Smooth muscle cell (in vitro differentiated cells): ENCODE measurements around the gene PDE7B. TPM values are rescaled to one million over a fixed set of nuclear protein-coding genes. Genes with fewer than 3 reads are reported as not detected.

Source experiments
- DNase-seq: peaks from one replicate; lab custom pipeline; 2025; ENCODE audit not compliant: unreplicated experiment; lab: John Stamatoyannopoulos, UW
- H2AFZ ChIP-seq: fragments of 200-600 bp; sonication (generic); 2 replicates; pipeline ENCODE4 v1.6.0; 2016; ENCODE audit warnings: antibody characterized with exemption, low read depth, mild to moderate bottlenecking
- H3F3A ChIP-seq: fragments of 200-600 bp; sonication (generic); 2 replicates; pipeline ENCODE4 v1.6.0; 2017; ENCODE audit warnings: antibody characterized with exemption, low read depth
- H3K27ac ChIP-seq: fragments of 200-600 bp; sonication (generic); 2 replicates; pipeline ENCODE4 v1.5.1; 2016; ENCODE audit warnings: low read depth, mild to moderate bottlenecking
- H3K27me3 ChIP-seq: fragments of 200-600 bp; sonication (generic); 2 replicates; pipeline ENCODE4 v1.6.1; 2016; ENCODE audit warnings: low read depth, mild to moderate bottlenecking
- H3K36me3 ChIP-seq: fragments of 200-600 bp; sonication (generic); 2 replicates; pipeline ENCODE4 v1.5.1; 2016; ENCODE audit warnings: low read depth
- H3K4me1 ChIP-seq: fragments of 200-600 bp; sonication (generic); 2 replicates; pipeline ENCODE4 v1.5.1; 2016; ENCODE audit warnings: low read depth
- H3K4me2 ChIP-seq: fragments of 200-600 bp; sonication (generic); 2 replicates; pipeline ENCODE4 v1.6.0; 2016; ENCODE audit warnings: mild to moderate bottlenecking
- H3K4me3 ChIP-seq: fragments of 200-600 bp; sonication (generic); 2 replicates; pipeline ENCODE4 v1.5.1; 2016; ENCODE audit warnings: mild to moderate bottlenecking
- H3K79me2 ChIP-seq: fragments of 200-600 bp; sonication (generic); 2 replicates; pipeline ENCODE4 v1.6.0; 2016; ENCODE audit warnings: low read depth, mild to moderate bottlenecking
- H3K9ac ChIP-seq: fragments of 200-600 bp; sonication (generic); 2 replicates; pipeline ENCODE4 v1.6.0; 2016; ENCODE audit warnings: low read depth
- H3K9me3 ChIP-seq: fragments of 200-600 bp; sonication (generic); replicated peaks from 2 replicates; pipeline ENCODE4 v1.5.1; 2016; ENCODE audit warnings: low read depth
- H4K20me1 ChIP-seq: fragments of 200-600 bp; sonication (generic); 2 replicates; pipeline ENCODE4 v1.6.0; 2016; ENCODE audit warnings: low read depth
- WGBS: methylation state at CpG from one replicate; pipeline ENCODE4 v1.1.7; 2016; ENCODE audit warnings: low lambda C conversion rate; 5-methylcytosine and 5-hydroxymethylcytosine counted together
- polyA plus RNA-seq: library from polyadenylated mRNA; unstranded; fragments of >200 nt; fragmentation: Nextera tagmentation; extraction: Ambion mirVana; gene quantifications from 2 replicates; pipeline ENCODE4 v1.2.1, GENCODE V29; 2016
- total RNA-seq: library from RNA; depleted of rRNA; stranded (reverse); fragments of >200 nt; gene quantifications from 2 replicates; pipeline ENCODE4 v1.2.3, GENCODE V29; 2014
- TF ChIP-seq, protein P1 (sequence below): fragments of 200-600 bp; sonication (generic); IDR thresholded peaks from 2 replicates; pipeline ENCODE4 v1.5.1; 2017; ENCODE audit warnings: borderline replicate concordance, mild to moderate bottlenecking, antibody characterized with exemption; ENCODE audit not compliant: insufficient read depth, poor library complexity, severe bottlenecking

PDE7B gene
- total and polyA plus RNA-seq, 2 experiments from 2014 or later, result 23.5 to 36.9 TPM

DNA sequence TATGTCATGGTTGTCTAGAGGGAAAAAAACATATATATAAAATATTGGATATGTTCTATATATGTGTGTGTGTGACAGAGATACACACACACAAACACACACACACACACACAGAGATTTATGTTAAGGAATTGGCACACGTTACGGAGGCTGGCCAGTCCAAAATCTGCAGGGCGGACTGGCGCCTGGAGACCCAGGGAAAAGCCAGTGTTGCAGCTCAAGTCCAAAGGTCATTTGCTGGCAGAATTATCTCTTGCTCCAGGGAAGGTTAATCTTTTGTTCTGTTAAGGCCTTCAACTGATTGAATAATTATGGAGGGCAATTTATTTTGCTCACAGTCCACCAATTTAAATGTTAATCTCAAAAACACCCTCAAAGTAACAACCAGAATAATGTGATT is 37.5 kb upstream of the PDE7B start:
- no peaks in the 10 kb centered on the region for H3K27me3 ChIP-seq
- H3K27ac ChIP-seq, result no peak overlapping the region
- H2AFZ ChIP-seq, result no peak overlapping the region
- H3K4me3 ChIP-seq, result no peak overlapping the region
- no peaks in the 10 kb centered on the region for H3K79me2 ChIP-seq
- TF ChIP-seq, protein P1, sequence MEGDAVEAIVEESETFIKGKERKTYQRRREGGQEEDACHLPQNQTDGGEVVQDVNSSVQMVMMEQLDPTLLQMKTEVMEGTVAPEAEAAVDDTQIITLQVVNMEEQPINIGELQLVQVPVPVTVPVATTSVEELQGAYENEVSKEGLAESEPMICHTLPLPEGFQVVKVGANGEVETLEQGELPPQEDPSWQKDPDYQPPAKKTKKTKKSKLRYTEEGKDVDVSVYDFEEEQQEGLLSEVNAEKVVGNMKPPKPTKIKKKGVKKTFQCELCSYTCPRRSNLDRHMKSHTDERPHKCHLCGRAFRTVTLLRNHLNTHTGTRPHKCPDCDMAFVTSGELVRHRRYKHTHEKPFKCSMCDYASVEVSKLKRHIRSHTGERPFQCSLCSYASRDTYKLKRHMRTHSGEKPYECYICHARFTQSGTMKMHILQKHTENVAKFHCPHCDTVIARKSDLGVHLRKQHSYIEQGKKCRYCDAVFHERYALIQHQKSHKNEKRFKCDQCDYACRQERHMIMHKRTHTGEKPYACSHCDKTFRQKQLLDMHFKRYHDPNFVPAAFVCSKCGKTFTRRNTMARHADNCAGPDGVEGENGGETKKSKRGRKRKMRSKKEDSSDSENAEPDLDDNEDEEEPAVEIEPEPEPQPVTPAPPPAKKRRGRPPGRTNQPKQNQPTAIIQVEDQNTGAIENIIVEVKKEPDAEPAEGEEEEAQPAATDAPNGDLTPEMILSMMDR, result no peak
- H4K20me1 ChIP-seq, result no peaks in the 10 kb centered on the region
- no peaks in the 10 kb centered on the region for H3K36me3 ChIP-seq
- H3K4me1 ChIP-seq, result peaks cover 10% of the 10 kb centered on the region
- no peaks in the 10 kb centered on the region for H3K9me3 ChIP-seq
- 84% methylated on average over 4 of the region's 4 CpGs for WGBS
- H3K4me2 ChIP-seq, result no peak overlapping the region
- DNase-seq, result no peak
- peaks cover 4% of the 10 kb centered on the region for H3F3A ChIP-seq
- H3K9ac ChIP-seq, result no peak overlapping the region

DNA sequence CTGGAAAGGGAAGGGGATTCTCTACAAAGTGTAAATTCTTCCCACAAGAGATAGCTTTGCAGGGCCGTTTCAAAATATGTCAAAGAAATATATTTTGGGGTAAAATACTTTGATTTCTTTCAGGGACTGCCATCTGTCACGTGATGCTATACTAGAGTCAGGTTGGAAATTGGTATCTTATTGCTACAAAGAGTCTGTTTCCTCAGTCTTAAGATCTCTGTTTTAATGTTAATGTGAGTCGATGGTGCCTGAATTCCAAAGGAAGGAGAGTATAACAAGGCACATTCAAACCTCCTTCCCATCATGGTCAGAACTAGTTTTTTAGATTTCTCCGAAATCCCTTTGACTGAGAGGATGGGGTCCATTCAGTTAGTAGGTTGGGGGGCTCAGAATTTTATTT is 36.3 kb upstream of the PDE7B start:
- no peak overlapping the region for H3K4me3 ChIP-seq
- no peaks in the 10 kb centered on the region for H3K27me3 ChIP-seq
- no peaks in the 10 kb centered on the region for H4K20me1 ChIP-seq
- no peaks in the 10 kb centered on the region for H3K36me3 ChIP-seq
- no peak overlapping the region for H2AFZ ChIP-seq
- TF ChIP-seq, protein P1, result no peak
- H3K9me3 ChIP-seq, result no peaks in the 10 kb centered on the region
- H3K27ac ChIP-seq, result no peak overlapping the region
- no peaks in the 10 kb centered on the region for H3K79me2 ChIP-seq
- WGBS, result 67% methylated on average over 4 of the region's 4 CpGs
- peaks cover 10% of the 10 kb centered on the region for H3K4me1 ChIP-seq
- H3K9ac ChIP-seq, result no peak overlapping the region
- DNase-seq, result no peak
- H3F3A ChIP-seq, result peaks cover 4% of the 10 kb centered on the region
- no peak overlapping the region for H3K4me2 ChIP-seq

DNA sequence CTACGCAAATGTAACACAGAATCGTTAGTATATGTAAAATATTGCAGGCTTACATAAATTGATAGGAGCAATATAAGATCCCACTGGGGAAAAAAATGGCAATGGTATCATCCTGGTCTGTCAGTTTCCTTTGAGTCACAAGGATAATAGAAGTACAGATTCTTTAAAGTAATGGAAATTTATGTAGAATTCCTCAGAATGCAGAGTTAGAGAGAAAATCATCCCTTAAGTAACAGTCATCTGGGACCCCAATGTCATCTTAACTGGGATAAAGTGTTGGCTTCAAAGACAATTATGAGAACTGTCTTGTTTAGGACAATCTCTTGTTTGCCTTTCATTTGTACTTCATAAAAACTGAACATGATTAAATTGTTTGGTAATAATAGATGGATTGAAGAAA is 34.5 kb upstream of the PDE7B start:
- Histone ChIP-seq H4K20me1 (no peaks in the 10 kb centered on the region), H3K4me2 (no peak overlapping the region), H3K4me1 (peaks cover 5% of the 10 kb centered on the region), H3K27me3 (no peaks in the 10 kb centered on the region), H3K36me3 (no peaks in the 10 kb centered on the region), H3K9ac (no peak overlapping the region), H3K4me3 (no peak overlapping the region), H3K27ac (no peak overlapping the region), H2AFZ (no peak overlapping the region), H3K9me3 (no peaks in the 10 kb centered on the region), H3F3A (peaks cover 3% of the 10 kb centered on the region), H3K79me2 (no peaks in the 10 kb centered on the region)
- TF ChIP-seq, protein P1, result no peak
- WGBS, result 98% methylated on average over 2 of the region's 2 CpGs
- no peak for DNase-seq

DNA sequence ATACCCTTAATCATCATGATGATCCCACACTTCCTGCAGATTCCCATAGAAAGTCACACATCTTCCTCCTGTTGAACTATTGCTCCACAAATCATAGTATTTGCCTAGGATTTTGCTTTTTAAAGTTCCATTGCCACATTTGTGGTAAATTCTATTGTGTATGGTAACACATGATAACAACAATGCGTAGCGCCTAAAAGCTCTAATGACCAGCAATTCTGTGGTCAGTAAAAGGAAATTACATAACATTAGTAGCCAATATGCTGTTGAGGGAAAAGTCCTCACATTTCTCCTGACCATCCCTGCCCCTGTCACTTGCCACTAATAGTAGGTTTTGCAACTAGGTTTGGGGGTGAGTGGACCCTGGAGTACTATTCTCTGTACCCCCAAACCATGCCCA is 31.8 kb upstream of the PDE7B start:
- Histone ChIP-seq H3F3A (no peaks in the 10 kb centered on the region), H3K4me1 (no peaks in the 10 kb centered on the region), H3K27me3 (no peaks in the 10 kb centered on the region), H3K9ac (no peak overlapping the region), H3K36me3 (no peaks in the 10 kb centered on the region), H4K20me1 (no peaks in the 10 kb centered on the region), H3K9me3 (no peaks in the 10 kb centered on the region), H3K4me2 (no peak overlapping the region), H3K79me2 (no peaks in the 10 kb centered on the region), H3K27ac (no peak overlapping the region), H2AFZ (no peak overlapping the region), H3K4me3 (no peak overlapping the region)
- no peak for DNase-seq
- TF ChIP-seq, protein P1, result no peak
- WGBS, result 85% methylated on average over 2 of the region's 2 CpGs
